Right ventricle myocardium inferior (tissue), 1 donor: Measurements from ENCODE around the gene GDF2. TPM values are rescaled to one million over a fixed set of nuclear protein-coding genes. Genes with fewer than 3 reads are reported as not detected.
A peak's percentile ranks its signal among the peaks of the same experiment; 100 is the strongest.

Experiments used
- ATAC-seq: fragments of 200-7000 bp; cut with Tn5 transposase; one replicate; pipeline ENCODE4 v1.9.1; 2020; ENCODE audit warnings: mild to moderate bottlenecking, moderate library complexity
- DNase-seq: peaks from one replicate; pipeline ENCODE4 v3.0.0; 2021; ENCODE audit errors: missing footprints
- intact Hi-C: fragments of 100-400 bp; cut with DNase I; formaldehyde crosslinking; loops from one replicate; pipeline ENCODE4 v1.11.0; 2022
- total RNA-seq: library from RNA; stranded (reverse); fragmentation: NEBNext Ultra II Directional; extraction: Animal tissue kit (Norgen Biotek cat#: 25700); gene quantifications from one replicate; pipeline ENCODE4 v1.2.1, GENCODE V29; 2021
- donor health status: DM: no; HTN: yes; CAD: no; lungs with severe emphysema.

Gene GDF2
- total RNA-seq, 1 donor from 2014 or later: not detected

DNA sequence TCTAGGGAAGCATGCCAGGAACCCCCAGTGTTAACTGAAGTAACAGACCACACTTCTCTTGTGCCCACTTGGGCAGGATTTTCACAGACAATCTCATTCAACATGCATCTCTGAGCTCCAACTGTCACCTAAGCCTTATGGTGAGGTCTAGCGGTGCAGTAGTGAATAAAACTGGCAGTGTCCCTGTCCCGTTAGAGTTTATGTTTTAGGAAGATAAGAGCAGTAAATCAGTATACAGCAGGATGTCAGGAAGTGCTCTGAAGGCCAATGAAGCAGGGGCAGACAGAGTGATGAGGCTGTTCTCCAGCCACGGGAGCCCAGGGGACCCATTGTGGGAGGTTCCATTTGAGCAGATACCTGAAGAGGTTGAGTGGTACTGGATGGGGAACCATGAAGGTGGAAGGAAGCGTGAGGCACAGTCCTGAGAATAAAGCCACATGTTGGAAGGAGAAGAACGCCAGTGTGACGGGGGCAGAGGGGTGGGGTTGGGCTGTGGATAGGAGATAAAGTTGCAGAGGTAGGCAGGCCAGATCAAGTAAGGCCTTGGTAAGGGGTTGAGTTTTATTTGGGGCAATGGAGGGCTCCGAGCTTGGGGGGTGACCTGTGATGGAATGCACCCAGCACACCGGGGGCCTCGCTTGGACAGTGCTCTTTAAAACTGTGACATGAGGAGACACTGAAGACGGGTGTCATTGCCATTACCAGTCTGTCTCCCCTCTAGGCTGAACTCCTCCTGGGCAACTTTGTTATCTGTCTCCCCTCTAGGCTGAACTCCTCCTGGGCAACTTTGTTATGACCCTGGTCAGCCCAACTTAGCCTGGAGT lies 15.7 kb upstream of the GDF2 start:
- DNase-seq (no peak), ATAC-seq (no peak)
- intact Hi-C loops: loop anchor here (10.0 kb wide), 1 partner anchor 142 kb away; no protein-coding TSS in a partner anchor

DNA sequence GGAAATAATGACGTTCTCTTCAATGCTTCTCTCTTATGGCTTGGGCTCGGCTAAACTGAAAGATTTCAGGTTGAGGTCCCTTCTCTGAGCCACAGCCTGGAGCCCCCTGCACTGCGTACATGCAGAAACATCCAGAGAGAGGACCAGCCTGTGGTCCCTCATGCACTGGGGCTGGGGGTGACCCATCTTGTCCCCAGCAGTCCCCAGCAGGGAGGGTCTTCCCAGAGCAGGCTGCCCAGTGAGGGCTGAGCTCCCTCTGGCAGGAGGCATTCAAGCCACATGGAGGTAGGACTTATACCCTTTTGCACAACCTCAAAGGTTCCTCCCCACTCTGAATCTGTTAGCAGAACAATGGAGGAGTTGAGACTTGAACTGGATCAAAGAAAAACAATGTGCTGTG lies 14.9 kb upstream of the GDF2 start:
- DNase-seq: no peak
- ATAC-seq: no peak
- intact Hi-C loops: loop anchor here (10.0 kb wide), 1 partner anchor 143 kb away; no protein-coding TSS in a partner anchor

DNA sequence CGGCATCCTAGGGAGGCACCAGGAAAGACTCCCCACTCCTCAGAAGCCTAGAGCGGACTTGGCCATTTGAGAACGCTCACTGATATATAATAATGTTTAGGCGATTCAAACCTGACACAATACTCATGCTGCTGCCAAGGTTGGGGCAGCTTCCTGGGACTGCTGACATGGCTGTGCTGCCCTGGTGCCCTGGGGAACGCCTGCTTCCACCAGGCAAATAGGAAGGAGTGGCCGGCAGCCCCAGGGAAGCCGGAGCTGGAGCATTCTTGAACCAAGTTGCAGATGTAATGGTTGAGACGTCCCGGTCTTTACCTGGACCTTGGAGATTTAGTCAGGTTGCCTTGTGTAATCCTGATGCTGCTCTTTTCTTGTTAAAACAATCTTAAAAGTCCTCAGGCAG lies 13.5 kb upstream of the GDF2 start:
- intact Hi-C loops: loop anchor here (10.0 kb wide), 1 partner anchor 144 kb away; no protein-coding TSS in a partner anchor
- no peak for ATAC-seq

DNA sequence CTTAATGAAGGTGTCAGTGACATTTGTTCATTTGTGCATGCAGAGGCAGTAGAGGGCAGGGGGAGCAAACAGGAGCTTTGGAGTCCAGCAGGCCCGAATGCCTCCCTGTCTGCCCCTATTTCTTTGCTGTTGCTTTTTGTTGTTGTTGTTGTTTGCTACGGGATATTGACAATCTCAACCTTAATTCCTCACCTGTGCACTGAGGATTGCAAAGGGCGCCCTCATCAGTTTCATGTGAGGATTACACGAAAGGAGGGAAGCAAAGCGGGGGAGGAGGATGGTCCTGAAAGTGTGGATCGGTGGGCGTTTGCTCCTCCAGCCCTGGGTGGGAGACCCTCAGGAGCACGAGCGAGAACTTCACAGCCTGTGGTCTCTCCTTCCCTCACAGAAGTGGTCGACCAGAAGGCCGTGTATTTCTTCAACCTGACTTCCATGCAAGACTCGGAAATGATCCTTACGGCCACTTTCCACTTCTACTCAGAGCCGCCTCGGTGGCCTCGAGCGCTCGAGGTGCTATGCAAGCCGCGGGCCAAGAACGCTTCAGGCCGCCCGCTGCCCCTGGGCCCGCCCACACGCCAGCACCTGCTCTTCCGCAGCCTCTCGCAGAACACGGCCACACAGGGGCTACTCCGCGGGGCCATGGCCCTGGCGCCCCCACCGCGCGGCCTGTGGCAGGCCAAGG lies 12.7 kb upstream of the GDF2 start:
- DNase-seq (no peak), ATAC-seq (no peak)
- intact Hi-C loops: loop anchor here (10.0 kb wide), 1 partner anchor 145 kb away; no protein-coding TSS in a partner anchor

More for the DNA sequence above, 13.5 kb upstream of the GDF2 start:
- DNase-seq: no peak

DNA sequence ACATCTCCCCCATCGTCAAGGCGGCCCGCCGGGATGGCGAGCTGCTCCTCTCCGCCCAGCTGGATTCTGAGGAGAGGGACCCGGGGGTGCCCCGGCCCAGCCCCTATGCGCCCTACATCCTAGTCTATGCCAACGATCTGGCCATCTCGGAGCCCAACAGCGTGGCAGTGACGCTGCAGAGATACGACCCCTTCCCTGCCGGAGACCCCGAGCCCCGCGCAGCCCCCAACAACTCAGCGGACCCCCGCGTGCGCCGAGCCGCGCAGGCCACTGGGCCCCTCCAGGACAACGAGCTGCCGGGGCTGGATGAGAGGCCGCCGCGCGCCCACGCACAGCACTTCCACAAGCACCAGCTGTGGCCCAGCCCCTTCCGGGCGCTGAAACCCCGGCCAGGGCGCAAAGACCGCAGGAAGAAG lies 12.2 kb upstream of the GDF2 start:
- DNase-seq: no peak
- ATAC-seq: no peak
- intact Hi-C loops: no loop called here

DNA sequence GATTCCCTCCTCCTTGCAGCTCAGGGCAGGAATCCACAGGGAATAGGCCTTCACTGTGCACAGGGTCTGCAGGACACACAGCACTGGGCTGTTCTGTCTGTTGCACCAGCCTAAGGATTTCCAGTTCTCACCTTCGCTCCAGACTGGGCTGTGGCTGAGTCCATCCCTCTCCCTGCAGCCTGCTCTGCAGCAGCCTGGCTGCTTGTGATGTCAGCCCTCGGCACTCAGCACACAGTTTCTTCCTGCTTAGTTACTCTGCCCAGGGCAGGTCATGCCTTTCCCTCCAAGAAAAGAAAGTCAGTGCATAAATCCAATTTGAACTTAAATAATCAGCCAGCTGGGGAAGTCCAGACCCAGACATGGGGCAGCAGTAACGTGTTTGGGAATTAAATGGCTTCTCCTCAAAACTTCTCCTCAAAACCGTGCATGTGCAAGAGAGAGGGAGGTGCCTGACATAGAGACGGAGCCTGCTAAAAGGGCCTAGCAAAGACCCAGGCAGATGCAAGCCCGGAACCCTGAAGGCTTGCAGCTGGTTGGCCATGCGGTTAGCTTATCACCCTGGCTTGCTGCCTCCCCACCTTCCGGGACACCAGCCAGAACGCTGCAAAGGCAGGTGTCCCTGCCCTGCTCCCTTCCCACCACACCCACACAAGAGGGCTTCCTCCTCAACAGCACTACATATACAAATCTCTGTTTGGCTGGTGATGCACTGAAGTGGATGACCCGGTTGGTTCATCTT lies 10.9 kb upstream of the GDF2 start:
- intact Hi-C loops: no loop called here
- DNase-seq (no peak), ATAC-seq (no peak)

DNA sequence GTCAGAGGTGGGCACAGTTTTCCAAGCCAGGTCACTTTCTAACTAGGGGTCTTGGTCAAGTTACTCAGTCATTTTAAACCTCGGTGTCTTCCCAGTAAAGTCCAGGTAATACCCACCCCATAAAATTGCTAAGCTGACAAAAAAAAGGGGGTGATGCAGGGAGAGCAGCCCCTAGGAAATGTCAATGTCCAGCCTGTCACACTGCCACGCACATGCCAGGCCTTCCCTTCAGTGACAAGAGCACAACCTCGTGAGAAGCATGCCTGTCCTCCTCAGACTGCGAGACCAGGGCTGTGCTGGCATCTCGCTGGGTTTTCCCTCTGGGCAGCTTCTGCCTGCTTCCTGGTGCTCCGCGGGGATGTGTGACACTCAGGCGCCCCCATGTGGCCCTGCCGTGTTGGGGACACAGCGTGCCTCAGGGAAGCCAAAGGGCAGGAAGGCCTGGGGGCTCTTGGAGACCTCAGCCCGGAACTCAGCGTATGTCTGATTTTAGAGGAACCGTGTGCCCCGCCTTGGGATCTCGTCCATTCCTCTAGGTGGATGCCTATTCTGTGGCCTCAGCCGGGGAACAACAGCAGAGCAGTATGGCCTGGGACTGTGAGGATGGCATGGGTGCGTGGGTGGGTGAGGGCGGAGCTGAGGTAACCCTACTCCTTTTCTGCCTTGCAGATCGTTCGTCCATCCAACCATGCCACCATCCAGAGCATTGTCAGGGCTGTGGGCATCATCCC lies 10.2 kb upstream of the GDF2 start:
- intact Hi-C loops: loop anchor here (1.0 kb wide), 2 partner anchors 265 to 288 kb away; no protein-coding TSS in a partner anchor
- DNase-seq (peak; percentile 92), ATAC-seq (peak; percentile 90)

DNA sequence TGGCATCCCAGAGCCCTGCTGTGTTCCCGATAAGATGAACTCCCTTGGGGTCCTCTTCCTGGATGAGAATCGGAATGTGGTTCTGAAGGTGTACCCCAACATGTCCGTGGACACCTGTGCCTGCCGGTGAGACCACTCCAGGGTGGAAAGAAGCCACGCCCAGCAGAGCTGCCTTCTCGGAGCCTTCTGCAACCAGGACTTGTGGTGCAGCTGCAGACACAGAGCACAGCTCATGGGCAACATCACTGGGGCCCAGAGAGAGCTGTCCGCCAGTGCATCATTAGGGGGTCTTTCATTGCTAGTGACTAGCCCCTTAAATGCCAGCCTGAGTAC lies 9.6 kb upstream of the GDF2 start:
- intact Hi-C loops: loop anchor here (1.0 kb wide), 2 partner anchors 265 to 288 kb away; no protein-coding TSS in a partner anchor
- no peak for DNase-seq
- ATAC-seq: no peak

DNA sequence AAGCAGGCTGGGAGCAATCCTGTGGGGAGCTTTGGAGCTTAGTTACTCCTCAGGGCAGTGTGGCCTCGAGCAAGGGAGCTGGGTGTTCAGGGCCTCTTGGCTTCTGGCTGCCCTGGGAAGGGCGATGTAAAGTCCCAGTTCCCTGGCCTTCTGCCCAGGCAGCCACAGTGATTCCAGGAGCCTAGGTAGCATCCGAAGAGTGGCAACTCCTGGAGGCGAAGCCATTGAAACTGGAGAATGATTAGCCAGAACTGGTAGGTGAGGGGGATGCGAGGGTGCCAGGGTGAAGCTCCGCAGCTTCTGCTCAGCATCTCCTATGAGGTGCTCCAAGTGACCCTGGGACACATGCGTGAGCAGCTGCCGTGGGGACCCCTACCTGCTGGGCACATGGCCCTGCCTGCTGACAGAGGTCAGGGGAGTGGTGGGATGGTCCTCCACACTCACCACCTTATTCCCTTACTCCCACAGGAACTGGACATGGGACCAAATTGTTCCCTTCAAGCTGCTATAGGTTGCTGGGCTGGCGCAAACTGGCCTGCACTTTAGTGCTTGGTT lies 7.8 kb upstream of the GDF2 start:
- ATAC-seq (no peak), DNase-seq (no peak)
- intact Hi-C loops: no loop called here

DNA sequence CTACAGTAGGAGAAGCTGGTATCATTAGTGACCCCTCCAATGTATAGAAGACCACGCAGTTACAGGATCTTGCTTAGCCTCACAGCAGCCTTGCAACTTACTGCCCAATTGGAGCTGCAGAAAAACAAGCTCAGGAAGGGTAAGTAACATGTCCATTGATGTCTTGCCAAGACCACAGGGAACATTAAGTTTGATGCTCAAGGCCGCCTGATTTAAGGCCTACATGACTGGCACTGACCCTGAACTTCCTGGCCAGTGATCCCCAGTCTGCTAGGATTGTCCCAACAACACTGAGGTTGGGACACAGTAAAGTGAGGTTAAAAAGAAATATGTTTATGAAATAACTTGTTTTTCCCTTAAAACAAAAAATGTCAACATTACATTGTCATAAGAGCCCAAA lies 6.8 kb upstream of the GDF2 start:
- ATAC-seq (no peak), DNase-seq (no peak)
- intact Hi-C loops: no loop called here

DNA sequence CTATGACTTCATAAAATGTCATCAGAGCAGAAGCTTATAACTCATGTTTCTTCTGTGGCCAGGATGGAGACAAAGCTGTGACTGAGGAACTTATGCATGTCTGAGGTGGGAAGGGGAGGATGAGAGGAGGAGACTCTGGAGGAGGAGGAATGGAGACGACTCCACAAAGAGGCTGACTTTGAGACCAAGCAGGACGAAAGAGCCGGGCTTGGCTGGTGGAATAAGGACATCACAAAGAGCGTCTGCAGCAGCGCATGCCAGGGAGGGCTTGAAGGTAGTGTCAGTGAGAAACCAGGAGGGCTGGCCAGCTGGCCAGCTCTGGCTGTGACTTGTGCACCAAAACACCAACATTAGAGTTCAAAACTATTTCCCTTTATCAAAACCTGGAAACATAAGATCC lies 6.1 kb upstream of the GDF2 start:
- intact Hi-C loops: no loop called here
- DNase-seq (no peak), ATAC-seq (no peak)

DNA sequence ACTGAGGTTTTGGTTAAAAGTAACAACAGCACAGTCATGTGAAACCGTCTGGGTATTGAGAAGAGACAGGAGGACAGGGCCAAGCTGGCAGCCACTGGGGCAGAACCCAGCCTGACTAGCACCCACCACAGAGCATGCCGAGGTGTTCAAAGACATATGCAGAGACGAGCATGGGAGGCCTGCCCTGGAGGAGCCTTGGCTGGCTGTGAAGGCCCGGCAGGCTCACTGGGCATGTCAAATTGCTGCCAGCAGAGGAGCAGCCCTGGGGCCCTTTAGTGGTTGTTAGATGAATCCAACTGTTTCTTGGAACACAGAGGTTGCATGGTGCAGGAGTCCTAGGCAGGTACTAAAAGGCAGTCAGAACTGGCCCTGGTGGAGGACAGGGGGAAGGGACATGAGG lies 5.0 kb upstream of the GDF2 start:
- ATAC-seq: no peak
- intact Hi-C loops: no loop called here
- no peak for DNase-seq

DNA sequence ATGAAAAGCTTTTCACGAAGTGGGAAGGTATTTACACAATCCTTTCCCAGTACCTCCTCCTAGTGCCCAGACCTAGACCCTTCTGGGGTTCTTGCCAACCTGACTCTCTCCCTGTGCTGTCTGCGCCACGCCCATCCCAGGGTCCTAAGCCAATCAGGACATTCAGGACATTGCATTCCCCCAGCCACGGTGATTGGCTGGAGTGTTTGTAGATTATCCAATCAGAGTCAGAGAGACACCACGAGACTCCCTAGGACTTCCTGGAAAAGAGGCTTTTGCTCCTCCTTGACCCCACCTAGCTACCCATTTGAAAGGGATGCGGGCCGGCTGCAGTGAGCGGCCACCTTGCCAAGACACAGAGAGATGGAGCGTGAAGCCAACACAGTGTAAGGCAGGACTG lies 3.5 kb upstream of the GDF2 start:
- no peak for DNase-seq
- ATAC-seq: no peak
- intact Hi-C loops: no loop called here

DNA sequence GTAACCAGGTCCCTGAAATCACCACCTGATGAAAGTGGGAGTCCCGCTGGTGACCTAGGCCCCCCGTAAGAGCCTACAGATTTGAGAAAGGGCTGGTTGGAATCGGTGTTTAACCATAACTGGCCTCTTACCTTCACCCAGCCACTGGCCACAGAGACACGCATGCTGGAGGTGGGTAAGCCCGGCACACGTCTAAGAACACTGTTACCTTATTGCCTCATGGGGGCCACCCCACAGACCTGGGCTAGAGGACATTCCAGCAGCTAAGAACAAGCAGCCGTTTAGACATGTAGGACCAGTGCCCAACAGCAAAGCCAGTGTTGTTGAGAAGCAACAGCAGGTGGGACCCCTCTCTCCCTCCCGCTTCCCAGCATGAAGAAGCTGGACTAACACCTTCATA lies 2.5 kb upstream of the GDF2 start:
- ATAC-seq: no peak
- no peak for DNase-seq
- intact Hi-C loops: no loop called here

DNA sequence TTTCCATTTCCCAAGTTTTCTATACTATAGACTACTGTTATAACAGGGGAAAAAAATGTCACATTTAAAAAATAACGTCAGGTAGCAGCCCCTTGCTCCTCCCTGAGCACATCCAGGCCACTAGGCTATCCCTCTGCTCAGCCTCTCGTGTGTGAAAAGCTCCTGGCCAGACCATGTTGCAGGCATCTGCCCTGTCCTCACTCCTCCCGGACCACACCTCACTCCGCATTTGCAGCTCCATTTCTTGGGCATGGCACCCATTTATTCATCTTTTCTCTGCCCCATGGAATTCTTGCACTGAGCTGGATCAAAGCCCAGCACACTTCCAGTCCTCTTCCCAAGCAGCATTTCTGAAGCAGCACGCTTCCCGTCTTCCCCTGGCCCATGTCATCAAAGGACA lies 1.4 kb upstream of the GDF2 start:
- intact Hi-C loops: no loop called here
- ATAC-seq (no peak), DNase-seq (no peak)

DNA sequence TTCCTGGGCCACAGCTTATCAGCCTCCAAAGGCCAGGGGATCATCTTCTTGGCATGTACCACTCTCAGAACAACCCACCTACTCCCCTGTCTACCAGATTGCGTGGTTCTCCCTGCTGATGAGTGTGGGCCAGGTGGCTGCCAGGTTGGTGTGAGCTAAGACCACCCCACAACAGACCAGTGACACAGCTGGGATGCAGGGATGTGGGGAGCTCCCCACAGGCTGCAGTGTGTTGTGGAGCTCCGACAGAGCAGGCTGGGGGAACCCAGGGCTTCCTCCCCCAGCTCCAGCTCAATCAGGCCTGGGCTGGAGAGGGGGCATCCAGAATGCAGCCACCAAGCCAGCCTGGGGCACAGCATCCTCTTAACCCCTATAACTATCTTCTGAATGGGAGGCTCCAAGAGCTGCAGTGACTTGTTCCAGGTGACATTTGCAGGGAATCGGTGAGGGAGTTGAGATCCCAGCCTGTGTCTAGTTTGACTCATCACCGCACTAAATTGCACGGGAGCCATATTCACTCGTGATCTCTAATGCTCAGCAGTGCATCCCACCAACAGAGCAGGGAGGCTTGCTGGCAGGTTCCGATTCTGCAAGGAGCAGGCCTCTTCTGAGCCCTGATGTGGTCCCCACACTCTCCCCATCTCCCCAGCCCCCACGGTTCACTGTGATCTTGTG lies 596 bp upstream of the GDF2 start:
- ATAC-seq: peak; percentile 9
- intact Hi-C loops: no loop called here

DNA sequence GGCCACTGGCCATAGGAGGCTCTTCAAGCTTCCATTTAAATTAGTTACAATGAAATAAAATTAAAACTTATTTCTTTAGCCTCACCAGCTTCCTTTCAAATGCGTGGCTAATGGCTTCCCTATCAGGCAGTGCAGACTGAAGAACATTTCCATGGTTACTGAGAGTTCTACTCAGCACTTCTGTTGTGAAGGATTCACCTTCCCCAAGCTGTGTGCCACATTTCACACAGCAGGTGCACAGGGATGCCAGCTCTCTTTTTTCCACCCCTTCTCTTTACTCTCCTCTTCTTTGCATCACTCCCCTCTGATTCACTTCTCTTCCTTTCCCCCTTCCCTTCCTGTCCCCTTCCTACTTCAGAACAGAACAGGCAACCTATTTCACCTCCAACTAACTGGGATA lies 833 bp downstream of the GDF2 start:
- intact Hi-C loops: no loop called here
- DNase-seq (no peak), ATAC-seq (no peak)

More for the DNA sequence above, 596 bp upstream of the GDF2 start:
- DNase-seq: no peak

DNA sequence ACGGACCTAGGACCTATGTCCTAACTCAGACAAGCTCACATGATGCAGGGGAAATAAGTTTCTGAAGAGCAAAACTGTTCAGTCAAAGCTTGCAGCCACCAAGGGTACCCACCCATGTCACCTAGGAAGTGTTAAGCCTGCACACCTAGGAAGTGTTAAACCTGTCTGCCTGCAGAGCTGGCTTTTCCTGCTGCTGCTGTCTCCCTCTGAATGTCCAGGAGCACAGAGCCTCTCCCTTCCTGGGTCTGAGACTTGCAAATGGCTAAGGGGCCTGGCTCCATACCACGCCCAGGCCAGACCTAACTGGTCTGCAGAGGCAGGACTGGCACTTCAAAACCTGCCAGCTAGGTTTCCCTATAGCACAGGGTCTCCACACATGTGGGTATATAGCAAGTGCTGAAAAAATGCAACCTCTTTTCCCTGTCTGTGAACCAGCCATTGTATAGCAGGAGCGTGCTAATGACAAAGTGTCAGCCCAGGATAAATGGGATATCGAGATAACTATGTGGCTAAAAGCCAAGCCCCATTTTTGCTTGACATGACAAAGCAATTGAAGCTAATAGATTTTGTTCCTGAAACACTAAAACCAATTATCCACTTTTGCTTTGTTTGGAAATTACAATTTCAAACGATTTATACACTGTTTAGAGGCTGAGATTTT lies 1.5 kb downstream of the GDF2 start:
- ATAC-seq: no peak
- intact Hi-C loops: no loop called here

More for the DNA sequence above, 1.5 kb downstream of the GDF2 start:
- no peak for DNase-seq
